Muscle of leg (tissue), 11 donors: ENCODE measurements around the gene MEGF8. TPM values are rescaled to one million over a fixed set of nuclear protein-coding genes. Genes with fewer than 3 reads are reported as not detected.

Experiments
- DNase-seq: peaks from one replicate; pipeline ENCODE4 v3.0.0; 2013
- H3K27ac ChIP-seq: one replicate; pipeline ENCODE4 v1.5.1; 2013; ENCODE audit warnings: mild to moderate bottlenecking, low read length, control low read depth
- H3K27me3 ChIP-seq: one replicate; pipeline ENCODE4 v1.6.1; 2013; ENCODE audit warnings: low read length; ENCODE audit not compliant: control insufficient read depth, insufficient read depth
- H3K36me3 ChIP-seq: one replicate; pipeline ENCODE4 v1.6.1; 2013; ENCODE audit warnings: low read length; ENCODE audit not compliant: control insufficient read depth, insufficient read depth
- H3K4me1 ChIP-seq: one replicate; pipeline ENCODE4 v1.6.1; 2013; ENCODE audit warnings: low read length; ENCODE audit not compliant: control insufficient read depth, insufficient read depth
- H3K4me3 ChIP-seq: one replicate; pipeline ENCODE4 v1.5.1; 2013; ENCODE audit warnings: low read length, control low read depth
- H3K9me3 ChIP-seq: replicated peaks from 2 replicates; pipeline ENCODE4 v1.6.1; 2013; ENCODE audit warnings: low read depth, low read length; ENCODE audit not compliant: control insufficient read depth
- WGBS: methylation state at CpG from one replicate; pipeline ENCODE4 v1.1.5; 2013; ENCODE audit warnings: missing lambda C conversion rate; ENCODE audit not compliant: insufficient coverage; 5-methylcytosine and 5-hydroxymethylcytosine counted together
- polyA plus RNA-seq, 8 donors: library from polyadenylated mRNA; unstranded; fragments of 120-200 nt; gene quantifications; one replicate each; pipeline versions ENCODE4 v1.2.1 to v1.2.3, GENCODE V29; 2013; ENCODE audit warnings: inconsistent platforms in 1 of 8, low replicate concordance in 1 of 8; ENCODE audit not compliant: insufficient read length in 8 of 8, insufficient read depth in 1 of 8
- total RNA-seq: library from RNA; stranded (reverse); fragments of 120-200 nt; gene quantifications from one replicate; pipeline ENCODE4 v1.2.4, GENCODE V29; 2013

MEGF8 gene
- total and polyA plus RNA-seq, 9 donors = 12.6 to 38.9 (median 33.8) TPM

DNA sequence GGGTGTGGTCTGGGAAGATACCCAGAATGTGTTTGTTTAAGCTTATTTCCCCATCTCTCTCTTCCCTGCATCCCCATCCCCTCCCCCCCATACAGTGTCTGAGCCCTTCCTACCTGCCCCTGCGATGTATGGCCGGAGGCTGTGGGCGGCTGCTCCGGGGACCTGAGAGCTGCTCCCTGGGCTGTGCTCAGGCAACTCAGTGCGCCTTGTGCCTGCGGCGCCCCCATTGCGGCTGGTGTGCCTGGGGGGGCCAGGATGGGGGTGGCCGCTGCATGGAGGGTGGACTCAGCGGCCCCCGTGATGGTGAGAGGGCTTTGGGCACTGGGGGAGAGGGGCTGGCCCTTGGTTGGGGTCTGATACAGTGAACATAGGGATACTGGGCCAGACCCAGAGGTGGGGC is 42.9 kb downstream of the MEGF8 start:
- no peak for DNase-seq
- H3K27me3 ChIP-seq = no peaks in the 10 kb centered on the region
- H3K36me3 ChIP-seq = peaks cover 41% of the 10 kb centered on the region
- 95% methylated on average over 10 of the region's 11 CpGs for WGBS
- H3K9me3 ChIP-seq = peaks cover 5% of the 10 kb centered on the region
- no peak overlapping the region for H3K27ac ChIP-seq
- no peak overlapping the region for H3K4me3 ChIP-seq
- H3K4me1 ChIP-seq = peaks cover 15% of the 10 kb centered on the region

DNA sequence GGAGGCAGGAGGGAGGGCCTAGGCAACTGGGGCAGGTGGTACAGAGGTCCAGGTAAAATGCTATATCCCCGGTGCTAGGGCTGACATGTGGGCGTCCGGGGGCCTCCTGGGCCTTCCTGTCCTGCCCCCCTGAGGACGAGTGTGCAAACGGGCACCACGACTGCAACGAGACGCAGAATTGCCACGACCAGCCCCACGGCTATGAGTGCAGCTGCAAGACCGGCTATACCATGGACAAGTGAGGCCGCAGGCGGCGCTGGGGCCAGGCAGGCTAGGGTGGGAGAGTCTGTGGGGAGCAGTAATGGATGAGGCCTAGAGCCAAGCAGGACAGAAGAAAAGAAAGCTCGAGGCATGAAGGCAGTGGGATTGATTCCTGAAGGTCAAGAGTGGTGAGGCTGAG is 43.3 kb downstream of the MEGF8 start:
- no peak for DNase-seq
- Histone ChIP-seq H3K27me3 (no peaks in the 10 kb centered on the region), H3K36me3 (peaks cover 38% of the 10 kb centered on the region), H3K9me3 (peaks cover 4% of the 10 kb centered on the region), H3K4me3 (no peak overlapping the region), H3K27ac (no peak overlapping the region), H3K4me1 (peaks cover 15% of the 10 kb centered on the region)
- WGBS = 89% methylated on average over 15 of the region's 15 CpGs

DNA sequence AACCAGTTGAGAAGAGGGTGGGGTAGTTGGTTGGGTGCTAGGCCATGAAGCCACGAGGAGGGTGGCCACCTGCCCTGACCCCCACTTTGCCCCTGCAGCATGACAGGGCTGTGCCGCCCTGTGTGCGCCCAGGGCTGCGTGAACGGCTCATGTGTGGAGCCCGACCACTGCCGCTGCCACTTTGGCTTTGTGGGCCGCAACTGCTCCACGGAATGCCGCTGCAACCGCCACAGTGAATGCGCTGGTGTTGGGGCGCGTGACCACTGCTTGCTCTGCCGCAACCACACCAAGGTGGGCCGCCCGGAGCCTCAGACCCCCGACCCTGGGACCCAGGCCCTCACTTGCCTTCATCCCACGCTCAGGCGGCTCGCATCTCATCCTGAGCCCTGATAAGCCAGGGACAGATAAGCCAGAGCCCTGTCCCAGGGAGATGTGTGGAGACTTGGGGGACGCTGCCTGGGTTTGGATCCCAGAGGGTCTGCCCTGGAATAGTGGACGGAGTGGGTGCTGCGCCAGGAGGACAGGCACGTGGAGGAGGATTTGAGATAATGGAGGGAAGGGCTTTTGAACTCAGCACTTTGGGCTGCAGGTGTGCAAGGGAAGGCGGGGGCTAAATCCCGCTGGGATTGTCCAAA is 44.1 kb downstream of the MEGF8 start:
- Histone ChIP-seq H3K27me3 (no peaks in the 10 kb centered on the region), H3K9me3 (no peaks in the 10 kb centered on the region), H3K27ac (no peak overlapping the region), H3K4me1 (peaks cover 11% of the 10 kb centered on the region), H3K4me3 (no peak overlapping the region), H3K36me3 (peaks cover 34% of the 10 kb centered on the region)
- DNase-seq = no peak
- 92% methylated on average over 27 of the region's 27 CpGs for WGBS

- H3K27me3 ChIP-seq = no peaks in the 10 kb centered on the region
- no peak overlapping the region for H3K27ac ChIP-seq
- 49% methylated on average over 7 of the region's 9 CpGs for WGBS
- peaks cover 34% of the 10 kb centered on the region for H3K36me3 ChIP-seq
- peaks cover 11% of the 10 kb centered on the region for H3K4me1 ChIP-seq
- no peak for DNase-seq
- no peak overlapping the region for H3K4me3 ChIP-seq
- no peaks in the 10 kb centered on the region for H3K9me3 ChIP-seq
Observed at GRCh38 chr19:42370068-42370520, 44.7 kb downstream of the MEGF8 start.

DNA sequence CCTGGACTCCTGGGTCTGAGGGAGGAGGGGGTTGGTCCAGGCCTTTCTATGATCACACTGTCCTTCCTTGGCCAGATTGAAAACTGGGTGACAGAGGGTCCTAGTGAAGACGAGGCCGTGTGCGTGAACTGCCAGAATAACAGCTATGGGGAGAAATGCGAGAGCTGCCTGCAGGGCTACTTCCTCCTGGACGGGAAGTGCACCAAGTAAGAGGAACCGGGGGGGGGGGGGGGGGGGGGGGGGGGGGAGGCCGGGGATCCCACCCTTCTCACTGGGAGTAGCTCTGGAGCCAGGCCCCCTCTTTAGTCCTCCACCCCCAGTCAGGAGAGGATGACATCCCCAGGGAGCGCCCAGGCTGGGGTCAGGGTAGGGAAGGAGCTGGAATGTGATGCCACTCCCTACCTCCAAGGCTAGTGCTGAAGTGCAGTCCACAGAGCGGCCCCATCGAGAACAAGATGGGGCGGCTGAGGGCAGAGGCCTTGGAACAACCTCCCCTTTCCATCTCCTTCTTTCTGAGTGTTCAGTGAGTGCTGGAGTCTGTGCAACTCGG is 45.3 kb downstream of the MEGF8 start:
- Histone ChIP-seq H3K4me3 (no peak overlapping the region), H3K9me3 (no peaks in the 10 kb centered on the region), H3K36me3 (peaks cover 38% of the 10 kb centered on the region), H3K4me1 (peaks cover 11% of the 10 kb centered on the region), H3K27ac (no peak overlapping the region), H3K27me3 (no peaks in the 10 kb centered on the region)
- 25% methylated on average over 1 of the region's 12 CpGs for WGBS
- DNase-seq = peak; percentile 36

DNA sequence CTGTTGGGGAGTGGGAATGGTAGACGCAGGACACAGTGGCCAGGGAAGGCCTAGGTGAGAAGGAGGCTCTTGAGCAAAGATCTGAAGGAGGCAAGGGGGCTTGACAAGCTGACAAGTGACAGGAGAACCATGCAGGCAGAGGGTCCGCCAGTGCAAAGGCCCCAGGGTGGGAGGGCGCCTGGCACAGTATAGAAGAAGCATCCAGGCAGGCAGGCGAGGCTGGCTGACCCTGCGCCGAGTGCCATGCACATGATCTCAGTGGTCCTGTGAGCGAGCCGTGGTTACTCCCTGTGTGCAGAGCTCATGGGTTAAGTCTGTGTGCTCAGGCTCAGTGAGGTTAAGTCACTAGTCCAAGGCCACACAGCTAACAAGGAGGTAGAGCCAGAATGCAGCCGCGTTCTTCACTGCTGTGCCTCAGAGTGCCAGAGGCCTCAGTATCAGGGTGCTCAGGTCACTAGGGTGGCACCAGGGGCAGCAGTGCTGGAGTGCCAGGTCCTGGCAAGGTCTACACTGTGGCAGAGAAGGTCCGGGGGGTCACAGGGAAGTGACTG is 49.5 kb downstream of the MEGF8 start:
- Histone ChIP-seq H3K4me3 (no peak overlapping the region), H3K4me1 (peaks cover 4% of the 10 kb centered on the region), H3K27ac (no peak overlapping the region), H3K27me3 (no peaks in the 10 kb centered on the region), H3K36me3 (peaks cover 35% of the 10 kb centered on the region), H3K9me3 (no peaks in the 10 kb centered on the region)
- no peak for DNase-seq
- WGBS = 96% methylated on average over 11 of the region's 11 CpGs

DNA sequence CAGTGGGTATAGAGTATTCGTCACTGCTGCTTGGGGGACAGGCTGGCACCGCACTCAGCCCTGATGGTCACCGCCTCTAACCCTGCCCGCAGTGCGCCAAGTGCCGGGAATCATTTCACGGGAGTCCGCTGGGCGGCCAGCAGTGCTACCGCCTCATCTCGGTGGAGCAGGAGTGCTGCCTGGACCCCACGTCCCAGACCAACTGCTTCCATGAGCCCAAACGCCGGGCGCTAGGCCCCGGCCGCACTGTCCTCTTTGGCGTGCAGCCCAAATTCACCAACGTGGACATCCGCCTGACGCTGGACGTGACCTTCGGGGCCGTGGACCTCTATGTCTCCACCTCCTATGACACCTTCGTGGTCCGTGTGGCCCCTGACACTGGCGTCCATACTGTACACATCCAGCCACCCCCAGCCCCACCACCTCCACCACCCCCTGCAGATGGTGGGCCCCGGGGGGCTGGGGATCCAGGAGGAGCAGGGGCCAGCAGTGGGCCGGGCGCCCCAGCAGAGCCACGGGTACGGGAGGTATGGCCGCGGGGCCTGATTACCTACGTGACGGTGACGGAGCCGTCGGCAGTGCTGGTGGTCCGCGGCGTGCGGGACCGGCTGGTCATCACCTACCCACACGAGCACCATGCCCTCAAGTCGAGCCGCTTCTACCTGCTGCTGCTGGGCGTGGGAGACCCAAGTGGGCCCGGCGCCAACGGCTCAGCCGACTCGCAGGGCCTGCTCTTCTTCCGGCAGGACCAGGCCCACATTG is 50.2 kb downstream of the MEGF8 start:
- peaks cover 3% of the 10 kb centered on the region for H3K27me3 ChIP-seq
- H3K36me3 ChIP-seq = peaks cover 35% of the 10 kb centered on the region
- no peak for DNase-seq
- WGBS = 93% methylated on average over 49 of the region's 54 CpGs
- no peaks in the 10 kb centered on the region for H3K4me1 ChIP-seq
- no peak overlapping the region for H3K4me3 ChIP-seq
- no peak overlapping the region for H3K27ac ChIP-seq
- no peaks in the 10 kb centered on the region for H3K9me3 ChIP-seq

DNA sequence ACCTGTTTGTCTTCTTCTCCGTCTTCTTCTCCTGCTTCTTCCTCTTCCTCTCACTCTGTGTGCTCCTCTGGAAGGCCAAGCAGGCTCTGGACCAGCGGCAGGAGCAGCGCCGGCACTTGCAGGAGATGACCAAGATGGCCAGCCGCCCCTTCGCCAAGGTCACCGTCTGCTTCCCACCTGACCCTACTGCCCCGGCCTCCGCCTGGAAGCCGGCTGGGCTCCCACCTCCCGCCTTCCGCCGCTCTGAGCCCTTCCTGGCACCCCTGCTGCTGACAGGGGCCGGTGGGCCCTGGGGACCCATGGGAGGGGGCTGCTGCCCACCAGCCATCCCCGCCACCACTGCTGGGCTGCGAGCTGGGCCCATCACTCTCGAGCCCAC is 50.7 kb downstream of the MEGF8 start:
- WGBS = 92% methylated on average over 15 of the region's 17 CpGs
- H3K4me3 ChIP-seq = no peak overlapping the region
- H3K27me3 ChIP-seq = peaks cover 3% of the 10 kb centered on the region
- H3K9me3 ChIP-seq = no peaks in the 10 kb centered on the region
- H3K4me1 ChIP-seq = no peaks in the 10 kb centered on the region
- DNase-seq = no peak
- H3K27ac ChIP-seq = no peak overlapping the region
- H3K36me3 ChIP-seq = peaks cover 31% of the 10 kb centered on the region

DNA sequence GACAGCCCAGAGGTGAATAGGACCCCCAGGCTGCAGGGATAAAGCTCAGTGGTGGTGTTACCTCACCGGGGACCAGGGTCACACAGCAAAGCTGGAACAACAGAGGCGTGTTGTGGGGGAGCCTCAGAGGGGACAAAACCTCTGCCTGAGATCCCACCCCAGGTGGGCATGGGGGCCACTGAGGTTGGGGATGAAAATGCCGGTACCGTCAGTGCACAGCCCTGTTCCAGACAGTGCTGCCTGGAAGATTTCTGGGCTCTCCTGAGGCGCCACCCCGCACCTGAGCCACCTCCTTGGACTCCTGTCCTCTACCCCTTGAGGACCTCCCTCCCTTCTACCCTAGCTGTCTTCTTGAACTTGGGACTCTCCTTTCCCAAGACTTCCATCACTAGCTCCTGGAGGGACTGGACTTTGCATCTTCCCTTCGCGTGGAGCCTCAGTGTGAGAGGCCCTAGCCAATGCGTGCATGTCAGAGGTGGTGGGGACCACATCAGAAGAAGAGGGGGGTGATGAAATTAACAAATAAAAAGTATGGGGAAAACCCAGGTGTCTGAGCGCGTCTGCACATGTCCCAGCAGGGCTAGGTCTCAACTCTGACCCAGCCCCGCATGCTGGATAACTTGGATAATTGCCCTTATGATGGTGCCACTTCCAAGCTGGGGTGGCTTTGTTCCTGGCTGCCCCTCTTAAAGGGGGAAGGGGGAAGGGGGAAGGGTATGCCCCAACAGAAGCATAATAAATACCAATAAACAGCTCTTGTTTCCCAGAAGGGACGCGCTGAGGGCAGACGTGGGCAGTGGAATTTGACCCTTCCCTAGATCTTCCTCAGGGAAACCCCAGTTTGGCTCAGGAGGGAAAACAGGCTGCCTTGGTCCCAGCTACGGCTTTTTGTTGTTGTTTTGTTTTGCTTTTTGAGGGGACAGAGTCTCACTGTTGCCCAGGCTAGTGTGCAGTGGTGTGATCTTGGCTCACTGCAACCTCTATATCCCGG is 53.1 kb downstream of the MEGF8 start:
- no peak overlapping the region for H3K4me3 ChIP-seq
- H3K9me3 ChIP-seq = no peaks in the 10 kb centered on the region
- no peaks in the 10 kb centered on the region for H3K4me1 ChIP-seq
- 69% methylated on average over 11 of the region's 17 CpGs for WGBS
- no peak overlapping the region for H3K27ac ChIP-seq
- H3K36me3 ChIP-seq = peaks cover 19% of the 10 kb centered on the region
- no peak for DNase-seq
- H3K27me3 ChIP-seq = peaks cover 9% of the 10 kb centered on the region
